Ishikawa (cell line): ENCODE data around the gene EQTN.

ENCODE experiments used
- CEBPB ChIP-seq: IDR thresholded peaks from 2 replicates; pipeline ENCODE4 v1.6.1; 2012
- CREB1 ChIP-seq: IDR thresholded peaks from 2 replicates; pipeline ENCODE4 v1.6.1; 2012; ENCODE audit warnings: low read depth
- EGR1 ChIP-seq: IDR thresholded peaks from 2 replicates; pipeline ENCODE4 v1.6.1; 2012
- EP300 ChIP-seq: IDR thresholded peaks from 2 replicates; pipeline ENCODE4 v1.6.1; 2012; ENCODE audit warnings: borderline replicate concordance
- FOXM1 ChIP-seq: IDR thresholded peaks from 2 replicates; pipeline ENCODE4 v1.6.1; 2012; ENCODE audit warnings: low read depth, borderline replicate concordance
- NFIC ChIP-seq: IDR thresholded peaks from 2 replicates; pipeline ENCODE4 v1.6.1; 2012
- RAD21 ChIP-seq: IDR thresholded peaks from 2 replicates; pipeline ENCODE4 v1.6.1; 2012; ENCODE audit warnings: low read depth
- TAF1 ChIP-seq: IDR thresholded peaks from 2 replicates; pipeline ENCODE4 v1.6.1; 2012; ENCODE audit warnings: low read depth, mild to moderate bottlenecking
- TCF12 ChIP-seq: IDR thresholded peaks from 2 replicates; pipeline ENCODE4 v1.6.1; 2012; ENCODE audit warnings: low read depth
- TEAD4 ChIP-seq: IDR thresholded peaks from 2 replicates; pipeline ENCODE4 v1.6.1; 2012
- YY1 ChIP-seq: IDR thresholded peaks from 2 replicates; pipeline ENCODE4 v1.6.1; 2012; ENCODE audit warnings: low read depth
- ZBTB7A ChIP-seq: IDR thresholded peaks from 2 replicates; pipeline ENCODE4 v1.6.1; 2012; ENCODE audit warnings: low read depth
- TF ChIP-seq, protein P1 (sequence below): IDR thresholded peaks from 2 replicates; pipeline ENCODE4 v1.6.1; 2012
- TF ChIP-seq, protein P2 (sequence below): IDR thresholded peaks from 2 replicates; pipeline ENCODE4 v1.6.1; 2012; ENCODE audit warnings: low read depth, mild to moderate bottlenecking
- TF ChIP-seq, protein P3 (sequence below): IDR thresholded peaks from 2 replicates; pipeline ENCODE4 v1.6.1; 2012

Gene EQTN

DNA sequence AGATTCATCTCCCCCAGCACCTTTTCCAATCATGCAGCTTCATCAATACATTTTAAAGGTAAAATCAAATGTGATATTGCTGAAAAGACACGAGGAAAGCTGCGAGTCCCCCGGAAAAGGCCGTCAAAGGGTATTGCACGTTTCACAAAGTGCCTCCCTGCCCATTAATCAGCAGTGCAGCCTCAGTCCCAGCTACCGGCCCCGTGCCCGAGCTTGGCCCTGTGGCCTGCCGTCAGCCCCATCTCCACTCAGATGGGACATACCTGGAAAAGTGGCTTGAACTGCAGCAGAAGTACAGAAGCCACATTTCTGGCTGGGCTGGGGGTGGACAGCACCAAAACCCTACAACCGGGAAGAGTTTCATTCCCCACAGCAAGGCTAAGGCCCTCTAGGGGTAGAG lies 39.9 kb upstream of the EQTN start:
- TF ChIP-seq NFIC (no peak), EGR1 (no peak), CREB1 (no peak), CEBPB (no peak), RAD21 (no peak)

DNA sequence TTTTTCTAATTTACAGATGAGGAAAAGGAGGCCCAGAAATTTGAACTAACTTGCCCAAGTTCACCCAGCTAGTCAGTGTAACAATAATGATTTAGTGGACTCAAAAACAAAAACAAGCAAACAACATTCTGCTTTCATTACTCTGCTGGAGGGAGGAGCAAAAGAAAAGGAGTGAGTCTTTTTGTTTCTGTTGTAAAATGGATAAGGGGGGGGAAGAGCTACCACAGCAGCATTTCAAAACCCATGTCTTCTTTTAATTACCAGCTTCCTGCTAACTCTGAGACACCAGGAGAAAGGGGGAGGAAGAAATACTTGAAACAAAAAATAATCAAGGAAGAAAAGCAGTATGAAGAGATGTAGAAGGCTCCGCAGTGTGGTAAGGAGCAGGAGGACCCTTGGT lies 39.2 kb upstream of the EQTN start:
- TF ChIP-seq YY1 = no peak

DNA sequence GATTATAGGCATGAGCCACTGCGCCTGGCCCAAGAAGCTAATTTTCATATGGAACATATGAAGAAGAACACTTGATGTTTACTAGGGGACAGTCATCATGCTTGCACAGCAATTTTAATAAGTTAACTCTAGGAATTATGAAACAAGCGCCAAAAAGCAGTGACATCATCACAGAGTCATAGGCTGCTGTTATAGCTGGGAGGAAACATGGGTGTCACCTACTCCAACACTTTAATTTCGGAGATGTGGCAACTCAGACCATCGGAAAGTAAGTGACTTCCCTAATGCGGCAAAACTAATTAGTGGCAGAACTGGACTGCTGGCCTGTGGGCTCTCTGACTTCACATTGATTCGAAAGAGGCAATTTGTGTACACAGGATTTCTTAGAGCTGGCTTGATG lies 38.1 kb upstream of the EQTN start:
- TF ChIP-seq, protein P1, sequence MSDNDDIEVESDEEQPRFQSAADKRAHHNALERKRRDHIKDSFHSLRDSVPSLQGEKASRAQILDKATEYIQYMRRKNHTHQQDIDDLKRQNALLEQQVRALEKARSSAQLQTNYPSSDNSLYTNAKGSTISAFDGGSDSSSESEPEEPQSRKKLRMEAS = no peak
- TF ChIP-seq CEBPB (no peak), NFIC (no peak), FOXM1 (no peak), RAD21 (no peak), TEAD4 (no peak), TCF12 (no peak), EP300 (no peak), TAF1 (no peak), ZBTB7A (no peak), EGR1 (no peak), CREB1 (no peak), YY1 (no peak)
- TF ChIP-seq, protein P2, sequence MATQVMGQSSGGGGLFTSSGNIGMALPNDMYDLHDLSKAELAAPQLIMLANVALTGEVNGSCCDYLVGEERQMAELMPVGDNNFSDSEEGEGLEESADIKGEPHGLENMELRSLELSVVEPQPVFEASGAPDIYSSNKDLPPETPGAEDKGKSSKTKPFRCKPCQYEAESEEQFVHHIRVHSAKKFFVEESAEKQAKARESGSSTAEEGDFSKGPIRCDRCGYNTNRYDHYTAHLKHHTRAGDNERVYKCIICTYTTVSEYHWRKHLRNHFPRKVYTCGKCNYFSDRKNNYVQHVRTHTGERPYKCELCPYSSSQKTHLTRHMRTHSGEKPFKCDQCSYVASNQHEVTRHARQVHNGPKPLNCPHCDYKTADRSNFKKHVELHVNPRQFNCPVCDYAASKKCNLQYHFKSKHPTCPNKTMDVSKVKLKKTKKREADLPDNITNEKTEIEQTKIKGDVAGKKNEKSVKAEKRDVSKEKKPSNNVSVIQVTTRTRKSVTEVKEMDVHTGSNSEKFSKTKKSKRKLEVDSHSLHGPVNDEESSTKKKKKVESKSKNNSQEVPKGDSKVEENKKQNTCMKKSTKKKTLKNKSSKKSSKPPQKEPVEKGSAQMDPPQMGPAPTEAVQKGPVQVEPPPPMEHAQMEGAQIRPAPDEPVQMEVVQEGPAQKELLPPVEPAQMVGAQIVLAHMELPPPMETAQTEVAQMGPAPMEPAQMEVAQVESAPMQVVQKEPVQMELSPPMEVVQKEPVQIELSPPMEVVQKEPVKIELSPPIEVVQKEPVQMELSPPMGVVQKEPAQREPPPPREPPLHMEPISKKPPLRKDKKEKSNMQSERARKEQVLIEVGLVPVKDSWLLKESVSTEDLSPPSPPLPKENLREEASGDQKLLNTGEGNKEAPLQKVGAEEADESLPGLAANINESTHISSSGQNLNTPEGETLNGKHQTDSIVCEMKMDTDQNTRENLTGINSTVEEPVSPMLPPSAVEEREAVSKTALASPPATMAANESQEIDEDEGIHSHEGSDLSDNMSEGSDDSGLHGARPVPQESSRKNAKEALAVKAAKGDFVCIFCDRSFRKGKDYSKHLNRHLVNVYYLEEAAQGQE = no peak
- TF ChIP-seq, protein P3, sequence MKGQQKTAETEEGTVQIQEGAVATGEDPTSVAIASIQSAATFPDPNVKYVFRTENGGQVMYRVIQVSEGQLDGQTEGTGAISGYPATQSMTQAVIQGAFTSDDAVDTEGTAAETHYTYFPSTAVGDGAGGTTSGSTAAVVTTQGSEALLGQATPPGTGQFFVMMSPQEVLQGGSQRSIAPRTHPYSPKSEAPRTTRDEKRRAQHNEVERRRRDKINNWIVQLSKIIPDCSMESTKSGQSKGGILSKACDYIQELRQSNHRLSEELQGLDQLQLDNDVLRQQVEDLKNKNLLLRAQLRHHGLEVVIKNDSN = no peak

DNA sequence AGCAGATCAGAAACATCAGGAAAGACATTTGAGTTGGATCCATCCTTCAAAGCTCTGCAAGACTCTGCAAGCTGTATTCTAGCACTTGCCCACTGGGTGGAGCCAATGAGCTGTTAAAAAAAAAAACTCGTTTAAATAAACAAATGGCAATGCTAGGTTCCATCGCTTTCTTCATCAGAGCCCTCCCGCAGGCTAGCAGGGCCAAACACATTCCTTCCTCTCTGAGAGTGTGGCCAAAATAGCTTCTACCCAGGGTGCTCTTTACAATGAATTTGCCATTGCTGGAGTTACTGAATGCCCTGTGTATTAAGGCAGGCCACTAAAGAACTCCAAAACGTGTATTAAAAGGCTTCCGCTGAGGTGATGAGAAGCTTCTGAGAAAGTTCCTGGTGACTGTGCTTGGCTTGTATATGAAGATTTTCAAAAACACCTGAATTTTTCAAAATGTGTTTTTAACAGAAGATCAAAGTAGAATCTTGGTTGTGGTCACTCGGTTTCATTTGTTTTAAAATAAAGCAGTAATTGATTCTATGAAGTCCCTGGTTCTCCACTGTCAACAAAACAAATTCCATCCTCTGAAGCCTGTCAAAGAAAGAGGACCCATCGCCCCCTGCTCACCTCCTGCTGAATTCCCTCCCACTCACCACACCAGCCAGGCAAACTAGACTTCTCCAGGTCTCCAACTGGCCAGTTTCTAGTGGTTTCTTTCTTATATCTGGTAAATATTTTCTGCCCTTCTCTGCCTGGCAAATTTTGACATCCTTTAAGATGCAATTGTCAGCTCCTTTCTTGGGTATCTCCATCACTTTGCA lies 36.5 kb upstream of the EQTN start:
- 0 out of 2 replicates have a peak, but pooled peaks have one; percentile 3 for TF ChIP-seq CEBPB
- peak; percentile 91 for TF ChIP-seq RAD21
- no peak for TF ChIP-seq EP300
- TF ChIP-seq YY1 = no peak
- peak; percentile 45 for TF ChIP-seq TEAD4

DNA sequence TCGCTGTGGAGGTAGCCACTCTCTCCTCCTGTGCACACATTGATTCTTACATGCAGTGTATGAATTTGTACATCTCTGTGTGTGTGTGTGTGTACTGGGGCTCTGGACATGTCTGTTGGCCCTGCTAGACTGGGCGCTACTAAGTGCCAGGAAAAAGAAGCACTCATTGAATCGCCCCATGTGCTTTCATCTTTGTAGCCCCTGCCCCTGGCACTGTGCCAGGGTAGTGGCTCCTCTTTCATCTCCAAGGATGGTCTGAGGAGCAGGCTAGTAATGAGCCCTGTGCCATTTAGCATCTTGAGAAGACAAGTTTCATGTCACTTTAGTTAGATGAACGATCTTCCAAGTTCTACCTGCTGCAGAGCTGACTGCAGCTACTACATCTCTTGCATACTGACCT lies 34.4 kb upstream of the EQTN start:
- TF ChIP-seq YY1 = no peak
- TF ChIP-seq TEAD4 = no peak
- TF ChIP-seq CREB1 = no peak
- TF ChIP-seq EGR1 = no peak
- no peak for TF ChIP-seq TAF1
- TF ChIP-seq, protein P1 = no peak
- no peak for TF ChIP-seq EP300
- TF ChIP-seq FOXM1 = no peak

DNA sequence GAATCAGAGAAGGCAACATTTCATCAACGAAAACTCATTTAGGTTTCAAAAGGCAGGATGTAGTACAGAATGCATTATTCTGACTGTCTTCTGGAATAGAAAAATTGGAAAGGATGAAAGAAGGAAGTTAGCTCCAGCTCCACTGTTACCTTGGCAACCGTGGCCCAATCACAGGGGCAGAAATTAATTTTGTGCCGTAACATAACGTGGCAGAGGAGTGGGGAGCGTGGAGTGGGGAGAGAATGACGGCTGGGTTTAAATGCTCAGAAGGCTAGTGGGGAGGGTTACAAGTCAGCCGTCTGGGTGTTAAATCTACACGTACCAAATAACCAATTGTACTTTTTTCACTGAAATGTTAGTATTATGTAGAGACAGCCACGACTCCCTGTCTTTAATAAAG lies 32.3 kb upstream of the EQTN start:
- TF ChIP-seq TCF12 (no peak), EP300 (no peak)

DNA sequence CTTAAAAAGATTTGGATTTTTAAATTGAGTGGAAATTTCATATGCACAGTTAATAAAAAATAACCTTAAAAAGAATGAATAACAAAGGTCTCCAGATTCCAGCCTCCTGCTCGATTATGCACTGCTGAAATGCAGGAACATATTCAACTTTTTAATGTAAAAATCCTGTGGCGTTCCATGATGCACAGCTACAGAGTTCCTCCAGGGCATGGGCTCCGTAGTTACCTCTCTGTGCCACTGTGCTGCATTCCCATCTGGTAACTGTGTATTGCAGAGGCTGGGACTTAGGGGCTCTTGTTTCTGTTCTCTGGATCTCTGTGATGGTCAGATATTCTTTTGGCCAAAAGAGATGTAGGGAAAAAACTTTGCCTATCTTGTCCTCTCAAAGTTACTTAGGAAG lies 31.5 kb upstream of the EQTN start:
- TF ChIP-seq, protein P3 = no peak
- TF ChIP-seq EP300 (no peak), CEBPB (no peak), EGR1 (no peak), TEAD4 (no peak), FOXM1 (no peak), TAF1 (no peak), YY1 (no peak), NFIC (no peak), ZBTB7A (no peak), RAD21 (no peak), CREB1 (no peak), TCF12 (no peak)
- TF ChIP-seq, protein P1 = no peak
- TF ChIP-seq, protein P2 = no peak
